HG03575 (cell line): Measurements from ENCODE around the gene LIN28B.
"Not testable (repeated sequence)": the region's sequence is repeated elsewhere in the genome, so short reads cannot be mapped to it uniquely, and the experiment has no call there.

ENCODE experiments used
- ATAC-seq: cut with Tn5 transposase; IDR thresholded peaks from one replicate; pipeline ENCODE4 v1.9.1; 2021; ENCODE audit not compliant: unreplicated experiment, insufficient number of reproducible peaks, low FRiP score; ENCODE audit errors: extremely low read depth

Gene LIN28B

DNA sequence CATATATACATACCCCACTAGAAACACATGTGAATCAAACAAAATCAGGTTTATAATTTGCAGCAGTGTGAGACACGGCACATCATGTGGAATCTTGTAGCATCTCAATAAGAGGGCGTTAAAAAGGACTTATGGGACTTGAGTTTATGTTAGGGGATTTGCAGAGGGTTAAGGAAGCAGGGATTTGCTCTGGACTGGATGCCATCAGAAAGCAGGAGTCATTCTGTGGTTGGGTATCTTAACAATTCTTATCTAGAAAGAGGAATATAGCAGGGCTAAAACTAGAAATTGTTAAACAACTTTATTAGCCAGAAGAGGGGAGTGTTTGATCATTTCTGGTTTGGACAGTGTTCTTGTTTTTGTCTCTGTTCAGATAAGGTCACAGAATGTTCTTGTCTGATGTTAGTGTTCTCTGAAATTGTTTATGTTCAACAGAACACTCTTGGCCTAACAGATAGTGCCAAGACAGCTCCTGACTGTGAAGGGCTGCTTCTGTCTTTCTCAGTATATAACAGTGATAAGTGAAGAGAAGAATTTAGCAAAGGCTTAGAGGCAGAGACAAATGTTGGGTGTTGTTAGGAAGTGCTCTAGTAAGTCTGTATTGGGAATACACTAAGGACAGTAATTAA is 39.2 kb downstream of the LIN28B start:
- ATAC-seq = no peak

DNA sequence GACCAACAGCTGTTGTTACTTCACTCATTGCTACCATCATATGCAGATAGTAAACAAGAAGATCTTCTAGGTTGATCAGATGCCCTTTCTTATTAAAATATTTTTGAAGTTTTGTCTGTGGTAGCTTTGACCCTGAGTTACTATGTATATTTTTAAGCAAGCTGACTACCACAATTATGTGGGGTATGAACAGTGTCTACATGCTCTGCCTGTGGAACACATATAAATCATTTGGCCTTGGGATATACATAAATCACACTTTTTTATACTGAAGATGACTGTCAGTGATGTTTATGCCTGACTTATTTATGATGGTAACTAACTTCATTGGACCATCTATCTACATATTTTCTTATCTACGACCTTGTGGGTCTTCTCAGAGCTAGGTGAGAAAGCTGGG is 44.2 kb downstream of the LIN28B start:
- no peak for ATAC-seq

DNA sequence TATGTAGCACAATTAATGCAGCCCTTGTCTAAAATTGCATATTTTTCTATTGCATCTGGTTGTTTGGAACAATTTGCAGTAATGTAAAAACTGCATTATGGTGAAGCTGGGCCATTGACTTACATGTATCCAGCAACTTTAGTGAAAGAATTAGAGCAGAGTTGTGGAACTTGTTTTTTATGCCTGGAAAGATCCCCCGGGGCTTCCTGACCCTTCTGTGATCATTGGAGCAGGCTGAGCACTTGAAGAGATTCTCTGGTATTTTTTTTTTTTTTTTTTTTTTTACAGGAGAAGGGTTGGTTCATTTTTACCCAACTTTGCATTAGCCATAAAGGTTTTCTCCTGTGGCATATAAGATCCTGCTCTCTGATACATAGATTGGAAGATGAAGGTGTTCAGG is 45.0 kb downstream of the LIN28B start:
- ATAC-seq = no peak

DNA sequence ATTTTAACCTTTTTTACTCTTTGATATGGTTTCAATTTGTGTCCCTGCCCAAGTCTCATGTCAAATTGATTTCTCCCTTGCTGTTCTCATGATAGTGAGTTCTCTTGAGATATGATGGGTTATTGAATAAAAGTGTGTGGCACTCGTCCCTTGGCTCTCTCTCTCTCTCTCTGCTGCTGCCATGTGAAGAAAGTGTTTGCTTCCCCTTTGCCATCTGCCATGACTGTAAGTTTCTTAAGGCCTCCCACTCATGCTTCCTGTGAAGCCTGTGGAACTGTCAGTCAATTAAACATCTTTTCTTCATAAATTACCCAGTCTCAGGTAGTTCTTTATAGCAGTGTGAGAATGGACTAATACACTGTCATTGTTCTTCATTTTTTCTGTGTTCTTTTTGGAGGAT is 48.5 kb downstream of the LIN28B start:
- no peak for ATAC-seq

DNA sequence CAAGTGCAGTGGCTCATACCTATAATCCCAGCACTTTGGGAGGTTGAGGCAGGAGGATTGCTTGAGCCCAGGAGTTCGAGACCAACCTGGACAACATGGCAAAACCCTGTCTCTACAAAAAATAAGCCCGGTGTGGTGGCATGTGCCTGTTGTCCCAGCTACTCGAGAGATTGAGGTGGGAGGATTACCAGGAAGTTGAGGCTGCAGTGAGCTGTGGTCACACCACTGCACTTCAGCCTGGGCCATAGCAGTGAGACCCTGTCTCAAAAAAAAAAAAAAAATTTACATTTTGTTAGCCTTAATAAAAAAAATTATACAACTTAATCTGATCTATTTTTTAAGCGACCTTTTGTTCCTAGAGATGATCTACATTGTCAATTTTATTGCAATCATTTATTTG is 56.6 kb downstream of the LIN28B start:
- ATAC-seq = not testable (repeated sequence)

DNA sequence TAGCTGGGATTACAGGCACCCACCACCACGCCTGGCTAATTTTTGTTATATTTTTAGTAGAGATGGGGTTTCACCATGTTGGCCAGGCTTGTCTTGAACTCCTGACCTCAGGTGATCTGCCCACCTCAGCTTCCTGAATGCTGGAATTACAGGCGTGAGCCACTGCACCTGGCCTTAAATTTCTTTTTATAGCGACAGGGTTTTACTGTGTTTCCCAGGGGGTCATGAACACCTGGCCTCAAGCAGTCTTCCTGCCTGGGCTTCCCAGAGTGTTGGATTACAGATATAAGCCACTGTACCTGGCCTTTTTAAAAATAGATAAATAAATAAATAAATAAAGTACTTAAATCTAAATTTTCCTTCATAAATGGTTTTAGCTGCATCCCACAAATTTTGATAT is 57.5 kb downstream of the LIN28B start:
- no peak for ATAC-seq

DNA sequence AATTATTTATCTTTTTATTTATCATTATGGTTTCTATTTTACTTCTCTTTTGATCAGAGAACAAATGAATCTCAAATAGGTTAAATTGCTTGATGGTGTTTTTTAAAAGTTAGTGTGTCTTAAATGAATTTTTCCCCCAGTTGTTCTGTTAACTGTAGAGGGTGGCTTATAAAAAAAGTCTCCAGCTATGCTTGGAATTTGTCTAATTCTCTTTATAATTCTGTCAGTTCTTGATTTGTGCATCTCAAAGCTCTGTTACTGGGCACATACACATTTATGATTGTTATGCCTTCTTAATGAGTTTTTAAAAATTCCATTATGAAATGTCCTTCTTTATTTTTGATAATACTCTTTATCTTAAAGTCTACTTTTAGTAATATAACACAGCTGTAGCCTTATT is 58.0 kb downstream of the LIN28B start:
- ATAC-seq = no peak

DNA sequence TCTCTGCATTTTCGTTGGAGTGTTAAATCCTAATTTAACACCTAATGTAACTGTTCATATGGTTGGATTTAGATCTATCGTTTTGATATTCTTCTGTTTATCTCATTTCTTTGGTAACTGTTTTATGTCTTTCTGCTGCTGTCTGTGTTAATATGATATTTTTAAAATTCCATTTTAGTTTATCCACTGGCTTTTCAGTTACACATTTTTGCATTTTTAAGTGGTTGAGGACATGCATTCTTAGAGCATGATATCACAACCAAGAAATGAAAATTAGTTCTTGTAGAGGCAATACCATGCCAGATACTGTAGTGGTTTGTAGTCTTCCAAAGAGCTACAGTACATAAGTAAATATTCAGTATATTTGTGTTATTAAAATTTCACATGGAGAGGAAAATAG is 58.6 kb downstream of the LIN28B start:
- no peak for ATAC-seq

DNA sequence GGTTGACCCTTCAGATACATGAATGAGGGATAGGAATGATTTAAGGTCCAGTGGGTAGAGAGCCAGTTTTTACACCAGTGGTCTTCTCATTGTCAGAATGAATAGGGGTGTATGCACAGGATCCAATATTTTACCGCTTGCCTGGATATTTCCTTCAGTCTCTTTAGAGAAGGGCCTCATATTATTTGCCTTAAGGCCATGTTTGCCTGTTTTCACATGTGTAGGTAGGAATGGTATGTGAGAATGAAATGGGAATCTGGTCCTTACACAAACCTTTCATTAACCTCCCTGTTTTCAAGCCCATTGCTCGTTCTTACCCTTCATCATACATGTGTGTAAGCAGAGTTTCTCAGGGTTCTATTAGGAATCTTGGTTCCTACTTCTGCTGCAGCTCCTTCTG is 62.4 kb downstream of the LIN28B start:
- ATAC-seq = no peak

DNA sequence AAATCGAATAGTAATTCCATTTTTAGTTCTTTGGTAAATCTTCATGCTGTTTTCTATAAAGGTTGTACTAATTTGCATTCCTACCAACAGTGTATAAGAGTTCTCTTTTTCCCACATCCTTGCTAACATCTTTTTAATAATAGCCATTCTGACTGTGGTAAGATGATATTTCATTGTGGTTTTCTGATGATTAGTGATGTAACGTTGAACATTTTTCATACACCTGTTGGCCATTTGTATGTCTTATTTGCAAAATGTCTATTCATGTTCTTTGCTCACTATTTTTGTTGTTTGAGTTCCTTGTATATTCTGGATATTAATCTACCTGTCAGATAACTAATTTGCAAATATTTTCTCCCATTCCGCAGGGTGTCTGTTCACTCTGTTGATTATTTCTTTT is 64.5 kb downstream of the LIN28B start:
- ATAC-seq = no peak

DNA sequence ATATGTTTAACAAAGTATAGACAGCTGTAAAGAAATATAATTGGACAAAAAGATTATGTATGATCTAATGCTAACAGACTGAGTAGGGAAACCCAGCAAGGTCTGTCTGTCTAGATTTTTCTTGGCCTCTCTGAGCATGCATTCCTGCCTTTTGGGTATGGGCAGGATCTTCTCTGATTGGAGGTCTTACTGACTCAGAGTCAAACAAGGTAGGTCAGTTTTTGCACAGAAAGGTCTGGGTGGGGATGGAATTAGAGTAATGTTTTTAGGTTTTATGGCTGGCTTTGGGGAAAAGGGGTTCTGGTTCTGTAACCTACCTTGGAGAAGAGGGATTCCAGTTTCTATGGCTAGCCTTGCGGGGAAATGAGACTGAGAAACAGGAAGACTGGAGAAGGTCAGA is 65.5 kb downstream of the LIN28B start:
- ATAC-seq = no peak

DNA sequence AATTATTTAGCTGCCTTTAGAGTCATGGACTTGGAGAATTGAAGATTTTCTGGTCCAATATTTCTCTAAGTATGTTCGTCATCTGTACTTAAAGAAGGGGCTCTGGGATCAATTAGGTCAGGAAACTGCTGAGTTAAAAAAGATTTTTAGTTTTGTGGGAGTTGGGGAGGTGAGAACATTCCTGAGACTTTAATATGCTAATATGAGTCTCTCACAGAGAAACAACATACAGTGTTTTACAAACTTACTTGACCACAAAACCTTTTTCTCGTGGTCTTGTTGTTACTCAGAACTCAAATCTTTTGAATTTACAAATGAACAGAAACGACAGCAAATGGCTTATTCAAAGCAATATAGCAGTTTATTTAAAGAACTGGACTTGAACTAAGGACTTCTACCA is 67.9 kb downstream of the LIN28B start:
- ATAC-seq = no peak

DNA sequence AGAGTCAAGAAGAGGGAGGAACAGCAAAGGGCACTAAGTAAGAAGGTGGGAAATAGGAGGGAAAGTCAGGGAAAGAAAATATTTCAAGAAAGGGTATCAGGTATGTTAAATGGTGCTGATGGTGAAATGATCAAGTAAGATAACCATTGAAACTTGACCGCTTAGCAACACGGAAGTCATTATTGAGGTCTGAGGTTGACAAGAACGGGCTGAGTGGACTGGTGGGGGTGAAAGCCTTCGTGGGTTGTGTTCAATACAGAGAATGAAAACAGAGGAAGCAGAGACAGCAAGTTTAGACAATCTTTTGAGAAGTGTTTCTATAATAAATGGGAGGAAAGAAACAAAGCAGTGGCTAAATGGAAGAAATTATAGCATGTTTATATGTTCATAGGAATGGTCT is 72.0 kb downstream of the LIN28B start:
- ATAC-seq = no peak

DNA sequence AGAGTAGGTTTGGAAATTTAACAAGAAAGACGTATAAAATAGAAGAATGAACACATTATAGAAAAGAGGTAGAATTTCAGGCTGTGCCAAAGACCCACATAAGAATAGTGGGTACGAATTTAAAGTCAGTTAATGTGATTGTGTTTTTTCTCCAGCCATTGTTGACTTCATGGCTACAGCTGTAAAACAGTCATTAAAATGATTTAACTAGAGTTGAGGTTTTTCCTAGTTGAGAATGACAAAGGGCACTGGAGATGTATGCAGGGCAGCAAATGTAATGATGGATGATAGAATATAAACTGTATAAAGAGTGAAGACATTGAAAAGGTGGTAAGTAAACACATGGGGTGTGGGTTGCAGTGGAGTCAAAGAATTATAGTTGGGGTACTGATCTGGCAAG is 72.7 kb downstream of the LIN28B start:
- ATAC-seq = no peak

DNA sequence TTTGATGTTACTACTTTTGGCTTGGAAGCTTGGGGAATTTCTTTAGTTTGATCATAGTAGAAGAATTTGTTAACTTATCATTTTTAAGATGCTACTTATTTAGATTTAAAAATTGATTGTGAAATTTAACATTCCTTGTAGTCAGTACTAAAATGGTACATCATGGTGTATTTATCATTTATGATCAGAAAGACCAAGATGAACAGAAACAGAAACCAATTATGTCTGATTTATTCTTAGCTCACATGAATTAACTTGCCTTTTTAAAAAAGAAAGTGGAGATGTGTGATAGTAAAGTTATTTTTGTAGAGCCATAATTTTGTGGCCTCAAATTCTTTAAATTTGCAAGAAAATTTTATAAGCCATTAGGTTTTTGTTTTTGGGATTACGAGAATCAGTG is 77.6 kb downstream of the LIN28B start:
- no peak for ATAC-seq

DNA sequence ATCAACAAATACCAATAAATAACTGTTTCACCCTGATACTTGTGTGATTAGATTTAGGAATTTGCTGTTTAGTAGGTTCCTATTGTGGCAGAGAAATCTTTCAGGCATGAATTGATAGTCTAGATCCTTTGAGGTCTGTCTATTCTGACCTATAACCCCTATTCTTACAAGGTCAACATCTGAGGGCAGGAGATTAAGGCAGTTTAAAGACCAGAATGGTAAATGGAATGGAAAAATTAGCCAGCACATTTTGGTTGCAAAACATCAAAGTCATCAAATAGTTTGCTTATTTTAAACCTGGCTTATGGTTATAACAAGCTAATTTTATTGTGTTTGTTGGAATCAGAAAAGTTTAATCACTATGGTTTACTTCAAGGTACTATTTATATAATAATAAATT is 78.4 kb downstream of the LIN28B start:
- ATAC-seq = no peak

DNA sequence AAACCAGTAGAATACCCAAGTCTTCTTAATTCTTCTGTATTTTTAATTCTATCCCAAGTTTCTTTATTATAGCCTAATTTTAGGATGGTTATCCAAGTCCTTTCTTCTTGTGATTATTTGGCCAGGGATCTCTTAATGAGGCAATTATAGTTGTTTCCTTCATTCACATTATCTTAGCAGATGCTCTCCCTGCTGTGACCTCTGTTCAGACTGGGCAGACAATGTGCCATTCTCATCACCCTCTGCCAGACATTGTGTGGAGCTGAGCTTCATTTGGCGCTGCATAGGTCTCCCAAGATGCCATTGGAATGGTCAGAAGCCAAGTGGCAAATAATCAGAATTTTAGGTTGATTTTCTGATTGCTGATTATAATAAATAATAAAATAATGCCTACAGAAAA is 79.4 kb downstream of the LIN28B start:
- no peak for ATAC-seq

DNA sequence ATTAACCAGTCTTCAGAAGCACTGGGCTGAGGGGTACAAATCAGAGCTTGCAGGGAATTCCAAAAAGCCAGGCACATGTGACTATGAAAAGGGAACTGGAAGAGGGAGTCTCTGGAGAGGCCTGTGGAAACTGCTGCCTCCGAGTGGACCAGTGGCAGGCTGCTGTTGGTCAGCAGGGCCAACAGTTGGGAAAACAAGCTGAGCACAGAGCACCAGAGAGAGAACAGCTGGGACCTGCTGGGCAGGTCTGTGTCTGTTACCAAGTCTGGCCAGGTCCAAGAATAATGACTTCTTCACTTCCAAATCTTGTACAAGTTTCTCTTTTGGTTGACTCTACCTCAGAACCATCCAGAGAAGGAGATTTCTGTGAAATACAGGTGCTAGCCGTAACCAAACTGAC is 81.4 kb downstream of the LIN28B start:
- ATAC-seq = no peak

DNA sequence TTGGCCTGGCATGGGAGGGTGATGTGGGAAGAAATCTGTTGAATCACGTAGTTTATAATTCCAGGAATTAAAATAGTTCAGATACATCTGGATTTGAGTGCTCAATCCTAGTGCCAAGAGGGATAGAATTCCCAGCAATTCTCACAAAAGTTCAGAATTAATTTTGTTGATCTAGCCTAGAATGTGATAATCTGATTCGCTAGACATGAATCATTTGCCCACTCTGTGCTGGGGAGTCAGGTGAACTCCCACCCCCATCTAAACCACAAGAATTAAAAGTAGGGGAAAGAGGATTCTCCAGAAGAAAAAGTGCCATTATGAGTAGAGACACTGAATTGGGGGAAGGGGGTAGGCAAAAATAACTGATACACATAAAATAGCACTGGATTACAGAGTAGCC is 85.0 kb downstream of the LIN28B start:
- no peak for ATAC-seq

DNA sequence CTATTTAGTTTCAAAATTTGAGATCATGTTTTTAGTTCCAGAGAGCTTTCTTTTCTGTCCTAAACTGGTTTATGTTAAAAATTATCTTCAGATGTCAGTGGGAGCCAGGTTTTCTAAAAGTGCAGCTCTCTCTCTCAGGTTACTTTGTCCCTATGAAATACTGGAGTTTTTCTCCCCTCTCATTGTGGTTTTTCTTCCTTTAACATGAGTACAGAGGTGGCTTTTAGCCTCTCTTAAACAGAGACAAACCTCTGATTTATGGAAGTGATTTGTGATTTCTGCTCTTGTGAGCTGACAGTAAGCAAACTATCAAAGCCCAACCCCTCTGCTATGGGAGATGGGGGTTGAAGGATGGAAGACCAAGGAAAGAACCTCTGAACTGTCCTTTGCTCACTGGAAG is 85.7 kb downstream of the LIN28B start:
- ATAC-seq = no peak

DNA sequence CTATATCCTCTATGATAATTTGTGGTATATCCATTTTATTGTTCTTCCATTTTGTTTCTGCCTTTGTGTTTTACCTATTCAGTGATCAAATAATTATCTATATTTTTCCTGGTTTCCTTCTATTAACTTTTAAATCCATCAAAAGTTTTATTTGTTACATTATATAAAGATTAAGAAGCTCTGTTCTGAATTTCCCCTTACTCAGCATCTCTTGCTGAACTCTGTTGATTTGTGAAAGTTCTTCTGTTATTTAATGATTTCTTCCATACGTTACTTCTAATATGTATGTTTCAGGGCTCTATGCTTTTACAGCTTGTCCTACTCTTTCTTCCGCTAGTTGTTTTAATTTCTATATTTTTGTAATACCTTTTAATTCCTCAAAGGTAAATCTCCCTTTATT is 87.1 kb downstream of the LIN28B start:
- ATAC-seq = no peak

DNA sequence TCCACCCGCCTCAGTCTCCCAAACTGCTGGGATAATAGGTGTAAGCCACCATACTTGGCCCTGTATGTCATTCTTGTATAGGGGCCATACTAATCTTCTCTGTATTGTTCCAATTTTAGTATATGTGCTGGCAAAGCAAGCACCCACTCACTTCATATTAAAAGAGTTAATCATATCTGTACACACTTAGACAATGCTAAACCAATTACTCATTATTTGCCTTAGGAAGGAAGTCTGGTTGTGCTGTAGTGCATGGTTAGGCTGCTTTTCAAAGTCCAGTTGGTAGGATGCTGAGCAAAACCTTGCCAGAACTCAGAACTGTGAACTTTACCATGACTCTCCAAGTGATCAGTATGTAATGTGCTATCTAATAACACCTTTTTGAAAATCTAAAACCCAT is 88.6 kb downstream of the LIN28B start:
- no peak for ATAC-seq
